Keratinocyte (primary cell): ENCODE measurements around the gene DGCR8.

Source experiments
- EZH2 ChIP-seq: IDR thresholded peaks from one replicate; pipeline ENCODE4 v1.6.1; 2012; ENCODE audit warnings: inconsistent platforms, mild to moderate bottlenecking, low read length, moderate library complexity
- TF ChIP-seq, protein P1 (sequence below), 3 experiments: IDR thresholded peaks in 1 of 3; conservative IDR thresholded peaks in 1 of 3; optimal IDR thresholded peaks in 1 of 3; 2 replicates in 2 of 3; 3 replicates in 1 of 3; pipeline versions ENCODE3 to v1.5.1; 2011; ENCODE audit warnings: low read length in 3 of 3, mild to moderate bottlenecking in 3 of 3, moderate library complexity in 2 of 3, control low read depth in 1 of 3, inconsistent platforms in 1 of 3; ENCODE audit not compliant: insufficient read depth in 2 of 3; ENCODE audit errors: extremely low read depth in 1 of 3

GRCh38 chr22:20063271-20064139 is 16.5 kb upstream of the DGCR8 start:
- TF ChIP-seq, protein P1, sequence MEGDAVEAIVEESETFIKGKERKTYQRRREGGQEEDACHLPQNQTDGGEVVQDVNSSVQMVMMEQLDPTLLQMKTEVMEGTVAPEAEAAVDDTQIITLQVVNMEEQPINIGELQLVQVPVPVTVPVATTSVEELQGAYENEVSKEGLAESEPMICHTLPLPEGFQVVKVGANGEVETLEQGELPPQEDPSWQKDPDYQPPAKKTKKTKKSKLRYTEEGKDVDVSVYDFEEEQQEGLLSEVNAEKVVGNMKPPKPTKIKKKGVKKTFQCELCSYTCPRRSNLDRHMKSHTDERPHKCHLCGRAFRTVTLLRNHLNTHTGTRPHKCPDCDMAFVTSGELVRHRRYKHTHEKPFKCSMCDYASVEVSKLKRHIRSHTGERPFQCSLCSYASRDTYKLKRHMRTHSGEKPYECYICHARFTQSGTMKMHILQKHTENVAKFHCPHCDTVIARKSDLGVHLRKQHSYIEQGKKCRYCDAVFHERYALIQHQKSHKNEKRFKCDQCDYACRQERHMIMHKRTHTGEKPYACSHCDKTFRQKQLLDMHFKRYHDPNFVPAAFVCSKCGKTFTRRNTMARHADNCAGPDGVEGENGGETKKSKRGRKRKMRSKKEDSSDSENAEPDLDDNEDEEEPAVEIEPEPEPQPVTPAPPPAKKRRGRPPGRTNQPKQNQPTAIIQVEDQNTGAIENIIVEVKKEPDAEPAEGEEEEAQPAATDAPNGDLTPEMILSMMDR (optimal IDR thresholded peaks at IDR 0.05 in 1 of 3, IDR thresholded peaks at IDR 0.05 in 1 of 3, conservative IDR thresholded peaks at IDR 0.05 in 1 of 3; ENCODE audit: extremely low read depth in 1 of 3, insufficient read depth in 2 of 3, low read length in 3 of 3): peak; percentile 26 to 53 (median 35)
- TF ChIP-seq EZH2: no peak
